Erythroblast (primary cell): ENCODE results near the gene MRPS22.
"Not testable (repeated sequence)": the region's sequence is repeated elsewhere in the genome, so short reads cannot be mapped to it uniquely, and the experiment has no call there.

Experiments
- GATA1 ChIP-seq: IDR thresholded peaks from 2 replicates; pipeline ENCODE4 v1.6.1; 2011; ENCODE audit warnings: low read depth, mild to moderate bottlenecking, control low read depth, low read length, moderate library complexity
- POLR2A ChIP-seq: IDR thresholded peaks from 2 replicates; pipeline ENCODE4 v1.6.1; 2011; ENCODE audit warnings: mild to moderate bottlenecking, low read length

DNA sequence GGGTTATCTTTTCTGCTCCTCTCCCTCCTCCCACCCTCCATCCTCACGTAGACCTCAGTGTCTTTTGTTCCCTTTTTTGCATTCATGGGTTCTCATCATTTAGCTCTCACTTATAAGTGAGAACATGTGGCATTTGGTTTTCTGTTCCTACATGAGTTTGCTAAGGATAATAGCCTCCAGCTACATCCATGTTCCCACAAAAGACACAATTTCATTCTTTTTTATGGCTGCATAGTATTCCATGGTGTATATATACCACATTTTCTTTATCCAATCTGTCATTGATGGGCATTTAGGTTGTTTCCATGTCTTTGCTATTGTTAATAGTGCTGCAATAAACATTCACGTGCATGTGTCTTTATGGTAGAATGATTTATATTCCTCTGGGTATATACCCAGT lies 57.3 kb downstream of the MRPS22 start:
- TF ChIP-seq POLR2A, GATA1: not testable (repeated sequence)
